ENCODE measurements around the gene PSG2. TPM values are rescaled to one million over a fixed set of nuclear protein-coding genes. Genes with fewer than 3 reads are reported as not detected.
"Not testable (repeated sequence)": the region's sequence is repeated elsewhere in the genome, so short reads cannot be mapped to it uniquely, and the experiment has no call there.

The PSG2 gene
- total RNA-seq, 4 donors from 2014 or later, result not detected

DNA sequence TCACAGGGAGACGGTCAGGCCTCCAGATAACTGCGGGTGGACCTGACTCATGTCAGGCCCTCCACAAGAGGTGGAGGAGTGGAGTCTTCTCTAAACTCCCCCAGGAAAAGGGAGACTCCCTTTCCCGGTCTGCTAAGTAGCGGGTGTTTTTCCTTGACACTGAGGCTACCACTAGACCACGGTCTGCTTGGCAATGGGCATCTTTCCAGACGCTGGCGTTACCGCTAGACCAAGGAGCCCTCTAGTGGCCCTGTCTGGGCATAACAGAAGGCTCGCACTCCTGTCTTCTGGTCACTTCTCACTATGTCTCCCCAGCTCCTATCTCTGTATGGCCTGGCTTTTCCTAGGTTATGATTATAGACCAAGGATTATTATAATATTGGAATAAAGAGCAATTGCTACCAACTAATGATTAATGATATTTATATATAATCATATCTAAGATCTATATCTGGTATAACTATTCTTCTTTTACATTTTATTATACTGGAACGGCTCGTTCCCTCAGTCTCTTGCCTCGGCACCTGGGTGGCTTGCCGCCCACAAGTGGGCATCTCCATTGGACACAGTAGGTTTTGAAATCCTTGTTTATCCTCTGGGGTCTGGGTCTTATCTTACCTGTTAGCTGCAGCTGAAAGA is 5.3 kb upstream of the PSG2 start:
- H3K4me1 ChIP-seq; H3K4me3 ChIP-seq; DNase-seq (ENCODE audit: extremely low spot score); H3K27me3 ChIP-seq; H3K9me3 ChIP-seq; intact Hi-C loops (cut with DNase I); H3K27ac ChIP-seq (replicated peaks in 1 of 4); H3K36me3 ChIP-seq: not testable (repeated sequence)
- 47% methylated on average over 13 of the region's 13 CpGs for WGBS
- TF ChIP-seq, protein P1, sequence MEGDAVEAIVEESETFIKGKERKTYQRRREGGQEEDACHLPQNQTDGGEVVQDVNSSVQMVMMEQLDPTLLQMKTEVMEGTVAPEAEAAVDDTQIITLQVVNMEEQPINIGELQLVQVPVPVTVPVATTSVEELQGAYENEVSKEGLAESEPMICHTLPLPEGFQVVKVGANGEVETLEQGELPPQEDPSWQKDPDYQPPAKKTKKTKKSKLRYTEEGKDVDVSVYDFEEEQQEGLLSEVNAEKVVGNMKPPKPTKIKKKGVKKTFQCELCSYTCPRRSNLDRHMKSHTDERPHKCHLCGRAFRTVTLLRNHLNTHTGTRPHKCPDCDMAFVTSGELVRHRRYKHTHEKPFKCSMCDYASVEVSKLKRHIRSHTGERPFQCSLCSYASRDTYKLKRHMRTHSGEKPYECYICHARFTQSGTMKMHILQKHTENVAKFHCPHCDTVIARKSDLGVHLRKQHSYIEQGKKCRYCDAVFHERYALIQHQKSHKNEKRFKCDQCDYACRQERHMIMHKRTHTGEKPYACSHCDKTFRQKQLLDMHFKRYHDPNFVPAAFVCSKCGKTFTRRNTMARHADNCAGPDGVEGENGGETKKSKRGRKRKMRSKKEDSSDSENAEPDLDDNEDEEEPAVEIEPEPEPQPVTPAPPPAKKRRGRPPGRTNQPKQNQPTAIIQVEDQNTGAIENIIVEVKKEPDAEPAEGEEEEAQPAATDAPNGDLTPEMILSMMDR (IDR thresholded peaks at IDR 0.05), result peak in 2 of 3 experiments; percentile 47 to 77

GRCh38 chr19:43085796-43086530 is 3.5 kb upstream of the PSG2 start:
- intact Hi-C loops (cut with DNase I), result not testable (repeated sequence)

GRCh38 chr19:43084196-43084832 is 1.8 kb upstream of the PSG2 start:
- H3K36me3 ChIP-seq; H3K27me3 ChIP-seq; H3K4me3 ChIP-seq; H3K27ac ChIP-seq (replicated peaks in 1 of 4); DNase-seq (ENCODE audit: extremely low spot score); H3K4me1 ChIP-seq; intact Hi-C loops (cut with DNase I); H3K9me3 ChIP-seq: not testable (repeated sequence)
- WGBS, result 47% methylated on average over 11 of the region's 12 CpGs
- TF ChIP-seq, protein P1 (IDR thresholded peaks at IDR 0.05), result peak; percentile 23 to 67 (median 37)

More at GRCh38 chr19:43085796-43086530, 3.5 kb upstream of the PSG2 start:
- H3K27ac ChIP-seq (replicated peaks in 1 of 4); H3K4me1 ChIP-seq; DNase-seq (ENCODE audit: extremely low spot score); H3K36me3 ChIP-seq; H3K4me3 ChIP-seq; H3K9me3 ChIP-seq; H3K27me3 ChIP-seq: not testable (repeated sequence)
- WGBS, result 81% methylated on average over 2 of the region's 2 CpGs

- H3K4me3 ChIP-seq; H3K4me1 ChIP-seq; DNase-seq (ENCODE audit: extremely low spot score); H3K9me3 ChIP-seq; H3K27me3 ChIP-seq; intact Hi-C loops (cut with DNase I); H3K27ac ChIP-seq (replicated peaks in 1 of 4); H3K36me3 ChIP-seq: not testable (repeated sequence)
- WGBS, result 96% methylated on average over 6 of the region's 9 CpGs
Measured at GRCh38 chr19:43083721-43084120, 1.2 kb upstream of the PSG2 start.

DNA sequence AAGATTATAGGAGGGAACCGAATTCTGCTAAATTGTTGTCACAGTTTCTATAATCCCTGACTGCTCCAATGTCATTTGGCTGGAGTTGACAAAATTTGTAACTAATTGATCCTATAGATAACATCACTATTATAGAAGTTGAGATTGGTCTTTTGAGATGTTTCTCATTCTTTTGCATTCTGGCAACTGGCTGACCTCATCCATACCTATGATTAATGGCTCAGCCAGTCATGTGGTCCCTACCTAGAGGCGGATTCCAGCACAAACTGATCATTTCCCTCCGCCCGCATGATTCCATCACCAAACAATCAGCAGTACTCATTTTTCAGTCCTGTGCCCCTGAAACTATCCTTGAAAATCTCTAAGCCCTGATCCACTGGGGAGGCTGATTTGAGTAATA is 4.2 kb downstream of the PSG2 start:
- Histone ChIP-seq H3K4me3 (no peak overlapping the region), H3K27me3 (no peaks in the 10 kb centered on the region), H3K9me3 (no peaks in the 10 kb centered on the region), H3K27ac (replicated peaks in 1 of 4) (no peak overlapping the region), H3K36me3 (no peaks in the 10 kb centered on the region), H3K4me1 (peaks cover 0 to 9% (median 0%) of the 10 kb centered on the region in 4 donors)
- TF ChIP-seq EP300 (IDR thresholded peaks at IDR 0.05), result no peak
- TF ChIP-seq POLR2A (IDR thresholded peaks at IDR 0.05; ENCODE audit: low read depth), result no peak
- TF ChIP-seq, protein P1 (IDR thresholded peaks at IDR 0.05), result no peak
- no peak for TF ChIP-seq POLR2AphosphoS5 (IDR thresholded peaks at IDR 0.05)
- no peak for DNase-seq (ENCODE audit: extremely low spot score)
- intact Hi-C loops (cut with DNase I), result no loop called here
- 89% methylated on average over 4 of the region's 4 CpGs for WGBS

DNA sequence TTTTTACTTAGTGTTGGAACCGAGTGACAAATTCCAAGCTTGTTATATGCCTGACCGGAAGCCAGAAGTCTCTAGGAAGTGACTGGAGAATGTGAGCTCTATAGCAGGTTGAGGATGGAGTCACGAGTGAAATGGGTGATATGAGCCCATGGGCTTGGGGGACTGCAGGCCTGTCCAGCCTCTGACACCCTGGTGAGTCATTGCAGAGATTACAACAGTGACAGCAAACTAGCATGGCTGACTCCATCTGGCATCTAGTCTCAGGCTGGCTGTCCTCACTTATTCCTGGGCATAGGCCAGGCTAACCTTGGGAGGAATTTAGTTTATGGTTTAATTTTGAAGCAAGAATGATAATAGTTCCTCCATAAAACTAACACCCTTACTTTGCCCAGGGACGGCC is 4.6 kb downstream of the PSG2 start:
- H3K36me3 ChIP-seq; H3K27me3 ChIP-seq; H3K4me1 ChIP-seq; intact Hi-C loops (cut with DNase I); H3K9me3 ChIP-seq; H3K4me3 ChIP-seq; H3K27ac ChIP-seq (replicated peaks in 1 of 4); DNase-seq (ENCODE audit: extremely low spot score): not testable (repeated sequence)
- WGBS, result 71% methylated on average over 4 of the region's 4 CpGs

GRCh38 chr19:43062418-43062817 is 20.1 kb downstream of the PSG2 start:
- DNase-seq (ENCODE audit: extremely low spot score); H3K9me3 ChIP-seq; H3K27ac ChIP-seq (replicated peaks in 1 of 4); H3K27me3 ChIP-seq; H3K4me3 ChIP-seq; H3K4me1 ChIP-seq; intact Hi-C loops (cut with DNase I); H3K36me3 ChIP-seq: not testable (repeated sequence)
- 73% methylated on average over 3 of the region's 3 CpGs for WGBS

- DNase-seq (ENCODE audit: extremely low spot score); H3K9me3 ChIP-seq; H3K4me3 ChIP-seq; intact Hi-C loops (cut with DNase I); H3K27ac ChIP-seq (replicated peaks in 1 of 4); H3K36me3 ChIP-seq; H3K4me1 ChIP-seq; H3K27me3 ChIP-seq: not testable (repeated sequence)
- 68% methylated on average over 3 of the region's 3 CpGs for WGBS
Measured at GRCh38 chr19:43061326-43061725, 21.2 kb downstream of the PSG2 start.

DNA sequence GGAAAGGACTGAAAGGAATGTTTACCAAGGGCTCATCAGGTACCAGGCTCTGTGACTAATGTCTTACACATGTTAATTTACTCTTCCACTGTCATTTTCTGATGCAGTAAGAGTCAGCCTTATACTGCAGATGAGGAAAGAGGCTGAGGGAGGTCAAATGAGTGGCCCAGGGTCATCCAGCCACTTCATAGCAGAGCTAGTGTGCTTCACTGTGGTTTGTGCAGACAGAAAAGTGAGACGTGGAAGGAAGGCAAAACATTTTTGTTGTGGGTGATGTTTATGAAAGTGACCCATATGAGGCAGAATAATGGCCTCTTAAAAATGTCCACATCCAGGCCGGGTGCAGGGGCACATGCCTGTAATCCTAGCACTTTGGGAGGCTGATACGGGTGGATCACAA is 22.2 kb downstream of the PSG2 start:
- H3K27ac ChIP-seq (replicated peaks in 1 of 4); H3K27me3 ChIP-seq; H3K9me3 ChIP-seq; DNase-seq (ENCODE audit: extremely low spot score); H3K4me1 ChIP-seq; H3K36me3 ChIP-seq; intact Hi-C loops (cut with DNase I); H3K4me3 ChIP-seq: not testable (repeated sequence)
- 56% methylated on average over 3 of the region's 3 CpGs for WGBS
